Common myeloid progenitor, CD34-positive (primary cell): ENCODE data around the gene ENTPD7.
A peak's percentile ranks its signal among the peaks of the same experiment; 100 is the strongest.
"Not testable (repeated sequence)": the region's sequence is repeated elsewhere in the genome, so short reads cannot be mapped to it uniquely, and the experiment has no call there.

Experiments
- CTCF ChIA-PET: fragments of 350-600 bp; sonication (Branson Sonifier 250); formaldehyde crosslinking; loops from one replicate; lab custom pipeline; 2021; ENCODE audit warnings: antibody characterized with exemption; lab: Charles Lee
- POLR2A ChIA-PET: fragments of 350-600 bp; sonication (Branson Sonifier 250); formaldehyde crosslinking; loops from one replicate; lab custom pipeline; 2021; ENCODE audit warnings: antibody characterized with exemption; lab: Charles Lee
- DNase-seq, 3 donors: peaks; one replicate each; pipeline versions ENCODE4 v3.0.0 to v3.0.0-alpha.2; 2013
- H3K27ac ChIP-seq, 2 experiments: 1 replicate in 1 of 2; 2 replicates in 1 of 2; pipeline ENCODE4 v1.7.0; 2013; ENCODE audit warnings: inconsistent platforms in 2 of 2, low read length in 2 of 2, mild to moderate bottlenecking in 2 of 2, low read depth in 1 of 2, moderate library complexity in 1 of 2; ENCODE audit not compliant: severe bottlenecking in 2 of 2, insufficient read depth in 1 of 2, poor library complexity in 1 of 2
- H3K27me3 ChIP-seq, 5 experiments: replicated peaks in 2 of 5; 1 replicate in 3 of 5; 2 replicates in 2 of 5; pipeline versions ENCODE4 v1.6.1 to v1.7.0; 2013; ENCODE audit warnings: low read length in 4 of 5, mild to moderate bottlenecking in 2 of 5, moderate library complexity in 2 of 5, inconsistent platforms in 1 of 5; ENCODE audit not compliant: insufficient read depth in 5 of 5, control insufficient read depth in 4 of 5
- H3K36me3 ChIP-seq, 4 experiments: 1 replicate in 2 of 4; 2 replicates in 2 of 4; pipeline versions ENCODE4 v1.6.1 to v1.7.0; 2013; ENCODE audit warnings: low read length in 3 of 4, control low read depth in 1 of 4, mild to moderate bottlenecking in 1 of 4; ENCODE audit not compliant: control insufficient read depth in 4 of 4, insufficient read depth in 4 of 4
- H3K4me1 ChIP-seq, 4 experiments: 1 replicate in 3 of 4; 2 replicates in 1 of 4; pipeline versions ENCODE4 v1.6.1 to v1.7.1; 2013; ENCODE audit warnings: low read length in 3 of 4, mild to moderate bottlenecking in 3 of 4, control low read depth in 1 of 4, inconsistent platforms in 1 of 4, moderate library complexity in 1 of 4; ENCODE audit not compliant: control insufficient read depth in 4 of 4, insufficient read depth in 4 of 4; ENCODE audit errors: control extremely low read depth in 1 of 4
- H3K4me3 ChIP-seq, 7 experiments: 1 replicate in 4 of 7; 2 replicates in 3 of 7; pipeline versions ENCODE4 v1.5.1 to v1.7.0; 2013; ENCODE audit warnings: mild to moderate bottlenecking in 7 of 7, low read length in 6 of 7, moderate library complexity in 6 of 7, inconsistent platforms in 2 of 7, low read depth in 2 of 7, control low read depth in 1 of 7; ENCODE audit not compliant: insufficient read depth in 4 of 7, control insufficient read depth in 1 of 7; ENCODE audit errors: extremely low read depth in 1 of 7
- H3K9me3 ChIP-seq, 5 experiments: 1 replicate in 4 of 5; 2 replicates in 1 of 5; pipeline versions ENCODE4 v1.6.1 to v1.7.1; 2013; ENCODE audit warnings: low read length in 4 of 5, mild to moderate bottlenecking in 2 of 5, inconsistent platforms in 1 of 5, low read depth in 1 of 5, moderate library complexity in 1 of 5; ENCODE audit not compliant: control insufficient read depth in 4 of 5, insufficient read depth in 2 of 5; ENCODE audit errors: control extremely low read depth in 1 of 5
- WGBS: methylation state at CpG from one replicate; pipeline ENCODE4 v1.1.5; 2013; ENCODE audit not compliant: insufficient coverage; 5-methylcytosine and 5-hydroxymethylcytosine counted together

The ENTPD7 gene

GRCh38 chr10:99720387-99720786, 61.1 kb downstream of the ENTPD7 start:
- no peak for DNase-seq
- CTCF ChIA-PET: interaction anchor here (1.5 to 4.0 kb wide), 3 partner anchors 9 to 284 kb away, joined by 3 to 20 read pairs (median 7); no protein-coding TSS in a partner anchor

DNA sequence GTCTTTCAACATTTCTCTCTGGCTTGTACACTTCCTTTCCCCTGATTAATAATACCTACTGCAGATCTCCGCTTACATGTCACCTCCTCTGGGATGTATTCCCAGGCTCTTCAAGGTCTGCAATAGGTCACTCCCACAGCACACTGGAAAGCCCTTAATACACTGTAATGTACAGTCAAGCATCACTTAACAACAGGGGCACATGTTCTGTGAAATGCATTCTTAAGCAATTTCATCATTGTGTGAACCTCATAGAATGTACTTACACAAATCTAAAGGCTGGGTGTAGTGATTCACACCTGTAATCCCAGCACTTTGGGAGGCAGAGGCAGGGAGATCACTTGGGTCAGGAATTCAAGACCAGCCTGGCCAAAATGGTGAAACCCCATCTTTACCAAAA, 70.7 kb downstream of the ENTPD7 start:
- Histone ChIP-seq H3K4me1 (peaks cover 7 to 22% (median 14%) of the 10 kb centered on the region in 4 experiments), H3K4me3 (no peak overlapping the region), H3K27me3 (no peaks in the 10 kb centered on the region), H3K9me3 (no peaks in the 10 kb centered on the region), H3K27ac (no peak overlapping the region), H3K36me3 (peaks cover 10 to 35% (median 22%) of the 10 kb centered on the region in 4 experiments)
- no peak for DNase-seq
- ChIA-PET CTCF (interaction anchor here (0.9 kb wide), 1 partner anchor 18 kb away, joined by 5 read pairs; no protein-coding TSS in a partner anchor), POLR2A (no interaction called here)
- WGBS: 91% methylated on average over 1 of the region's 1 CpG

More at GRCh38 chr10:99720387-99720786, 61.1 kb downstream of the ENTPD7 start:
- 80% methylated on average over 1 of the region's 2 CpGs for whole genome bisulfite sequencing
- H3K27ac ChIP-seq: no peak overlapping the region
- H3K27me3 ChIP-seq: no peaks in the 10 kb centered on the region
- H3K4me3 ChIP-seq: no peak overlapping the region
- H3K9me3 ChIP-seq: no peaks in the 10 kb centered on the region
- H3K4me1 ChIP-seq: no peaks in the 10 kb centered on the region
- H3K36me3 ChIP-seq: peaks cover 35 to 76% (median 53%) of the 10 kb centered on the region in 4 experiments
- POLR2A ChIA-PET: no interaction called here

DNA sequence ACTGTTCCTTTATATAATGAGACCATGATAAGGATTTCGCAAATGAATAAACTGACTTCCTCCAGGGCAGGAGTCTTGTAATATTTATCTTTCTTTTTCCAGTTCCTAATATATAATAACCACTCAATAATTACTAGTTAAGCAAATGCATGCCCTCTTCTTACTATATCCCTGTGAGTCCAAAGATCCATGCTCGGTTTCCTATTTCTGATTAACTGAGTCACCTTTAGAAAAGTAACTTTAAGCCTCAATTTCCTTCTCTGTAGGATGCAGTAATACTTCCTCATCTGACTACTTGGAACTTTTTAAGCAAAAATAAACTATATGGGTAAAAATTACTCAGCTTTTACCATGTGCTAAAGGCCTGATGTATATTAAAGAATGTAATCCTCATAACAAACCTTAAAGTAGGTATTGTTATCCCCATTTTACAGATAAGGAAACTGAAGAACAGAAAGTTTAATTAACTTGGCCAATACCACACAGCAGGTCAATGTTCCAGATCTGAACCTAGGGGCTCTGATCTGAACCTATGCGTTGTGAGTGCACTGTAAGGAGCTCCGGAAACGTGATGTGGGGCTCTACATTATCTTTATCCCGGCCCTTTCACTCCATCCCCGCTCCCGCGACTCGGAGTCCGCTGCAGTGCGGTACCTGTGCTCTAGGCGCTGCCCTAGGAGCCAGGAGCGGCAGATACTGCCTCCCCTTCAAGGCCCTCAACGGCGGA, 72.2 kb downstream of the ENTPD7 start:
- peaks cover 7 to 22% (median 14%) of the 10 kb centered on the region in 4 experiments for H3K4me1 ChIP-seq
- peak in 1 of 3 donors; percentile 41 for DNase-seq
- H3K27ac ChIP-seq: peak overlapping the region; percentile 81 to 85
- no peaks in the 10 kb centered on the region for H3K9me3 ChIP-seq
- peaks cover 3 to 28% (median 17%) of the 10 kb centered on the region in 4 experiments for H3K36me3 ChIP-seq
- peak overlapping the region; percentile 80 to 99 (median 95) for H3K4me3 ChIP-seq
- ChIA-PET CTCF (interaction anchor here (0.8 to 1.6 kb wide), 4 partner anchors 9 to 98 kb away, joined by 3 to 5 read pairs (median 4); no protein-coding TSS in a partner anchor), POLR2A (interaction anchor here (1.0 kb wide), 1 partner anchor 17 kb away, joined by 4 read pairs; no protein-coding TSS in a partner anchor)
- no peaks in the 10 kb centered on the region for H3K27me3 ChIP-seq
- 8% methylated on average over 13 of the region's 16 CpGs for WGBS

- WGBS: 0% methylated on average over 73 of the region's 73 CpGs
- H3K9me3 ChIP-seq: no peaks in the 10 kb centered on the region
- peaks cover 0 to 29% (median 18%) of the 10 kb centered on the region in 4 experiments for H3K36me3 ChIP-seq
- peak; percentile 97 to 98 (median 98) for DNase-seq
- H3K4me1 ChIP-seq: peaks cover 7 to 22% (median 14%) of the 10 kb centered on the region in 4 experiments
- CTCF ChIA-PET: interaction anchor here (0.5 to 1.7 kb wide), 9 partner anchors 9 to 464 kb away, joined by 3 to 7 read pairs (median 3); no protein-coding TSS in a partner anchor
- POLR2A ChIA-PET: no interaction called here
- H3K4me3 ChIP-seq: peak within 1 kb of the TSS; percentile 80 to 99 (median 95)
- H3K27me3 ChIP-seq: no peaks in the 10 kb centered on the region
- peak within 1 kb of the TSS; percentile 81 to 85 for H3K27ac ChIP-seq
Measured at GRCh38 chr10:99732033-99732842, 72.9 kb downstream of the ENTPD7 start, which contains the start of the genes COX15 and CUTC. COX15 (minus strand) TSS chr10:99732127; CDS start chr10:99732049, 78 bp downstream. CUTC (plus strand) TSS chr10:99732234; CDS start chr10:99732349, 115 bp downstream.

GRCh38 chr10:99733366-99733765, 74.1 kb downstream of the ENTPD7 start:
- Histone ChIP-seq H3K27ac (no peak overlapping the region), H3K27me3 (no peaks in the 10 kb centered on the region), H3K4me3 (peak overlapping the region in 1 of 7 experiments; percentile 80), H3K4me1 (peaks cover 7 to 22% (median 14%) of the 10 kb centered on the region in 4 experiments), H3K36me3 (peaks cover under 1 to 27% (median 20%) of the 10 kb centered on the region in 4 experiments), H3K9me3 (peaks cover 0 to 2% (median 0%) of the 10 kb centered on the region in 5 experiments)
- ChIA-PET POLR2A (no interaction called here), CTCF (interaction anchor here (1.2 to 1.7 kb wide), 4 partner anchors 10 to 100 kb away, joined by 3 to 7 read pairs (median 4); no protein-coding TSS in a partner anchor)
- WGBS: 100% methylated on average over 7 of the region's 8 CpGs
- peak in 1 of 3 donors; percentile 16 for DNase-seq

- Histone ChIP-seq H3K4me1 (peaks cover 7 to 22% (median 14%) of the 10 kb centered on the region in 4 experiments), H3K36me3 (peaks cover 8 to 31% (median 18%) of the 10 kb centered on the region in 4 experiments)
- POLR2A ChIA-PET, H3K9me3 ChIP-seq, H3K27me3 ChIP-seq, H3K27ac ChIP-seq, DNase-seq, H3K4me3 ChIP-seq: not testable (repeated sequence)
- CTCF ChIA-PET: interaction anchor here (0.7 to 1.6 kb wide), 2 partner anchors 12 to 256 kb away, joined by 4 read pairs; no protein-coding TSS in a partner anchor
- 83% methylated on average over 1 of the region's 10 CpGs for WGBS
Measured at GRCh38 chr10:99734111-99734510, 74.8 kb downstream of the ENTPD7 start.
